OCI-LY7 (cell line): ENCODE measurements around the gene GIMAP2.

Source experiments
- EZH2phosphoT487 ChIP-seq: fragments of 200-600 bp; sonication (generic); IDR thresholded peaks from 2 replicates; pipeline ENCODE4 v1.6.1; 2018; ENCODE audit warnings: low read depth, borderline replicate concordance, mild to moderate bottlenecking, mixed run types, antibody characterized with exemption, low read length, moderate library complexity, mixed read lengths
- TF ChIP-seq, protein P1 (sequence below): fragments of 200-600 bp; sonication (generic); conservative IDR thresholded peaks from 2 replicates; pipeline ENCODE4 v1.5.1; 2014; ENCODE audit warnings: mild to moderate bottlenecking, antibody characterized with exemption, low read length, moderate library complexity, mixed read lengths

DNA sequence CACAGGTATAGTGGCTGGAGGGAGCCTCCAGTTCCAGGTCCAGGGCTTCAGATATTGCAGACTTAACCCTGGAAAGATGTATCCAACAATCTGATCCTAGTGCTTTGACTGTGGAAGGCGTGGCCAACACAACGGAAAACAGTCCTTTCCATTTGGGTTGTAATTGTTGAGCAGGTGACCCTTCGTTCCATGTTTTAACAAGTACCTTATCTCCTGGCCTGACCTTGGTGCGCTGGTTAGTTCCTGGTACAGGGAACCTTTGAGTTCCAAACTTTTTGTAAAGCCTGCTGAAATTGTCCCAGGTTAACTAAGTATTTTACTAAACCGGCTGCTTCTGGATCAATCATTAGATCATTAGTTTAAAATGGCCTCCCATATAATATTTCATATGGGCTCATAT is 29.5 kb upstream of the GIMAP2 start:
- TF ChIP-seq, protein P1, sequence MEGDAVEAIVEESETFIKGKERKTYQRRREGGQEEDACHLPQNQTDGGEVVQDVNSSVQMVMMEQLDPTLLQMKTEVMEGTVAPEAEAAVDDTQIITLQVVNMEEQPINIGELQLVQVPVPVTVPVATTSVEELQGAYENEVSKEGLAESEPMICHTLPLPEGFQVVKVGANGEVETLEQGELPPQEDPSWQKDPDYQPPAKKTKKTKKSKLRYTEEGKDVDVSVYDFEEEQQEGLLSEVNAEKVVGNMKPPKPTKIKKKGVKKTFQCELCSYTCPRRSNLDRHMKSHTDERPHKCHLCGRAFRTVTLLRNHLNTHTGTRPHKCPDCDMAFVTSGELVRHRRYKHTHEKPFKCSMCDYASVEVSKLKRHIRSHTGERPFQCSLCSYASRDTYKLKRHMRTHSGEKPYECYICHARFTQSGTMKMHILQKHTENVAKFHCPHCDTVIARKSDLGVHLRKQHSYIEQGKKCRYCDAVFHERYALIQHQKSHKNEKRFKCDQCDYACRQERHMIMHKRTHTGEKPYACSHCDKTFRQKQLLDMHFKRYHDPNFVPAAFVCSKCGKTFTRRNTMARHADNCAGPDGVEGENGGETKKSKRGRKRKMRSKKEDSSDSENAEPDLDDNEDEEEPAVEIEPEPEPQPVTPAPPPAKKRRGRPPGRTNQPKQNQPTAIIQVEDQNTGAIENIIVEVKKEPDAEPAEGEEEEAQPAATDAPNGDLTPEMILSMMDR, result no peak
- TF ChIP-seq EZH2phosphoT487, result no peak
